Kidney (tissue), 14 donors: ENCODE data around the gene NRG3. TPM values are rescaled to one million over a fixed set of nuclear protein-coding genes. Genes with fewer than 3 reads are reported as not detected.

Source experiments
- DNase-seq, 5 donors: peaks; one replicate each; pipeline ENCODE4 v3.0.0-alpha.2; 2013 to 2020
- FAIRE-seq: peaks from 2 replicates; lab custom pipeline; 2012; peaks lifted over from hg19 to GRCh38; lab: Jason Lieb, UNC
- H3K27ac ChIP-seq, 2 donors: one replicate each; pipeline ENCODE4 v1.7.0; 2013; ENCODE audit warnings: low read depth in 2 of 2, low read length in 2 of 2, inconsistent platforms in 1 of 2
- H3K27me3 ChIP-seq: one replicate; pipeline ENCODE4 v1.7.1; 2013; ENCODE audit warnings: low read length, inconsistent platforms; ENCODE audit not compliant: control insufficient read depth, insufficient read depth
- H3K36me3 ChIP-seq, 3 donors: one replicate each; pipeline versions ENCODE4 v1.7.0 to v1.7.1; 2013; ENCODE audit warnings: low read length in 3 of 3, control low read depth in 1 of 3, inconsistent platforms in 1 of 3; ENCODE audit not compliant: insufficient read depth in 3 of 3, control insufficient read depth in 2 of 3
- H3K4me1 ChIP-seq, 3 donors: one replicate each; pipeline versions ENCODE4 v1.7.0 to v1.7.1; 2013; ENCODE audit warnings: low read length in 3 of 3, inconsistent platforms in 1 of 3, low read depth in 1 of 3; ENCODE audit not compliant: control insufficient read depth in 2 of 3, insufficient read depth in 2 of 3
- H3K4me3 ChIP-seq, 3 donors: one replicate each; pipeline versions ENCODE4 v1.7.0 to v1.8.1; 2013; ENCODE audit warnings: low read length in 3 of 3, control low read depth in 1 of 3, inconsistent platforms in 1 of 3
- H3K9ac ChIP-seq, 3 donors: one replicate each; pipeline versions ENCODE4 v1.7.0 to v1.7.1; 2013; ENCODE audit warnings: low read length in 3 of 3, control low read depth in 1 of 3, inconsistent platforms in 1 of 3
- H3K9me3 ChIP-seq, 3 donors: one replicate each; pipeline versions ENCODE4 v1.7.0 to v1.7.1; 2013; ENCODE audit warnings: low read length in 3 of 3, control low read depth in 1 of 3, inconsistent platforms in 1 of 3; ENCODE audit not compliant: control insufficient read depth in 2 of 3, insufficient read depth in 1 of 3
- intact Hi-C: fragments of 100-400 bp; cut with DNase I; formaldehyde crosslinking; loops from one replicate; pipeline ENCODE4 v1.11.1; 2022
- polyA plus RNA-seq: library from polyadenylated mRNA; stranded (reverse); fragments of 350-450 nt; fragmentation: Illumina TruSeq; extraction: RNeasy Lipid Tissue Mini Kit (QIAGEN cat#74804); gene quantifications from one replicate; pipeline ENCODE4 v1.2.3, GENCODE V29; 2014; ENCODE audit warnings: low read depth, low replicate concordance; ENCODE audit not compliant: insufficient read depth
- total RNA-seq: library from RNA; stranded (reverse); fragmentation: NEBNext Ultra II Directional; extraction: Animal tissue kit (Norgen Biotek cat#: 25700); gene quantifications from one replicate; pipeline ENCODE4 v1.2.1, GENCODE V29; 2021
- TF ChIP-seq, protein P1 (sequence below): IDR thresholded peaks from 3 replicates; pipeline ENCODE4 v1.5.1; 2012; ENCODE audit warnings: mild to moderate bottlenecking, moderate library complexity, borderline replicate concordance; ENCODE audit not compliant: insufficient read depth; ENCODE audit errors: extremely low read depth
- donor health status: control.
- donor health status: control.
- donor health status: control.
- donor health status: control.
- donor health status: control.
- donor health status: DM: yes; HTN: yes; CAD: no.
- donor health status: Normal renal cell carcinoma (clear cell type).

The NRG3 gene
- total and polyA plus RNA-seq, 2 donors from 2014 or later: 0.62 to 5.4 TPM

DNA sequence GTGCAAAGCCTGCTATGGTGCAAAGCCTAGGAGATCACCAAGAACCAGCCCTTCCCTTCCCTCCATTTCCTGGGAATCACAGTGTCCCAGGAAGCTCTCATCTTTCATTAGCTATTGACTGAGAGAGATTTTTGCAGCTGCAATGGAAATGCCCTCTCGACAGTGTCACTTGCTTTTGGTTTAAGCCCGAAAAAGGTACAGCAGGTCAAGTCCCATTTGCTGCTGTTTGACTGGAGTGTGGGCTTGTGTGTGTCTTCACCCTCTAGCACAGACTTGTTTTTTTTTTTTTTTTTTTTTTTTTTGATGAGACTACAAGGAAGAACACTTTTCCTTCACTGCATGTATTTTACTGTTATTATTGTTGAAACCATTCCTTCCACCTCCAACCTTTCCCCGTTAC is 36.3 kb downstream of the NRG3 start:
- Histone ChIP-seq H3K9ac (no peak overlapping the region), H3K27ac (no peak overlapping the region), H3K27me3 (no peaks in the 10 kb centered on the region), H3K4me1 (no peaks in the 10 kb centered on the region), H3K4me3 (no peak overlapping the region), H3K9me3 (no peaks in the 10 kb centered on the region), H3K36me3 (no peaks in the 10 kb centered on the region)
- DNase-seq: no peak
- TF ChIP-seq, protein P1, sequence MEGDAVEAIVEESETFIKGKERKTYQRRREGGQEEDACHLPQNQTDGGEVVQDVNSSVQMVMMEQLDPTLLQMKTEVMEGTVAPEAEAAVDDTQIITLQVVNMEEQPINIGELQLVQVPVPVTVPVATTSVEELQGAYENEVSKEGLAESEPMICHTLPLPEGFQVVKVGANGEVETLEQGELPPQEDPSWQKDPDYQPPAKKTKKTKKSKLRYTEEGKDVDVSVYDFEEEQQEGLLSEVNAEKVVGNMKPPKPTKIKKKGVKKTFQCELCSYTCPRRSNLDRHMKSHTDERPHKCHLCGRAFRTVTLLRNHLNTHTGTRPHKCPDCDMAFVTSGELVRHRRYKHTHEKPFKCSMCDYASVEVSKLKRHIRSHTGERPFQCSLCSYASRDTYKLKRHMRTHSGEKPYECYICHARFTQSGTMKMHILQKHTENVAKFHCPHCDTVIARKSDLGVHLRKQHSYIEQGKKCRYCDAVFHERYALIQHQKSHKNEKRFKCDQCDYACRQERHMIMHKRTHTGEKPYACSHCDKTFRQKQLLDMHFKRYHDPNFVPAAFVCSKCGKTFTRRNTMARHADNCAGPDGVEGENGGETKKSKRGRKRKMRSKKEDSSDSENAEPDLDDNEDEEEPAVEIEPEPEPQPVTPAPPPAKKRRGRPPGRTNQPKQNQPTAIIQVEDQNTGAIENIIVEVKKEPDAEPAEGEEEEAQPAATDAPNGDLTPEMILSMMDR: no peak
- intact Hi-C loops: no loop called here
- no peak for FAIRE-seq

DNA sequence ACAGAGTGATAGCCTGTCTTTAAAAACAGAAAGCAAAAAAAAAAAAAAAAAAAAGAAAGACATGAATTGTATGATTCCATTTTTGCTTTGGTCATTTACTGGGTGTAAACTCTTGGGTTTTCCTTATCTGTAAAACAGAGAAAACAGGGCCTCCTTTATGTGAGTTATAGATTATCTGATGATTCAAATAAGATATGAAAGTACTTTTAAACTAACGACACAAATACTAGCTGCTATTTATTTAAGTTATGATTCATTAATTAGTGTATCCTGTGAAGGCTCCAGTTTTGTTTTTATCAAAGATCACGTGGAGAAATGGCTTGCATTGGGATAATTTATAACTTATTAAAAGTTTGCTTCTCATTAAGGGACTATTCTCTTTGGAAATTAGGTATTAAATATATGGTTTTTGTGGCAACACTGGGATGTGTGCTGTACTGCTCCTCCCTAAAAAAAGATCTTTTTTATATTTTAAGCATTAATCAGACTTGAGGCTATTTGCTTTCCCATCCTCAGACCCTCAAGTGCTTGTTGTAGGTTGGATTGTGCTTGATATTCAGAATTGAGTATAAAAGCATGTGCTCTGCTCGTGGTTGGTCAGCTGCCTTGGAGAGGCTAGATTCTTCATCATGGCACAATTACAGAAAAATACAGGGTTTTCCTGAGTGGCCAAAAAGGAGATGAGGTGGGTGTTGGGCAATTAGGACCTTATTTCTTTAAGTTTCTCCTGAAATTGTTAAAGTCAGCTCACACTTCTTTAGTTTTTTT is 39.9 kb downstream of the NRG3 start:
- H3K9me3 ChIP-seq: no peaks in the 10 kb centered on the region
- no peak for FAIRE-seq
- TF ChIP-seq, protein P1: no peak
- H3K9ac ChIP-seq: no peak overlapping the region
- H3K4me3 ChIP-seq: no peak overlapping the region
- intact Hi-C loops: no loop called here
- no peak for DNase-seq
- no peak overlapping the region for H3K27ac ChIP-seq
- H3K36me3 ChIP-seq: no peaks in the 10 kb centered on the region
- H3K27me3 ChIP-seq: no peaks in the 10 kb centered on the region
- H3K4me1 ChIP-seq: no peaks in the 10 kb centered on the region

DNA sequence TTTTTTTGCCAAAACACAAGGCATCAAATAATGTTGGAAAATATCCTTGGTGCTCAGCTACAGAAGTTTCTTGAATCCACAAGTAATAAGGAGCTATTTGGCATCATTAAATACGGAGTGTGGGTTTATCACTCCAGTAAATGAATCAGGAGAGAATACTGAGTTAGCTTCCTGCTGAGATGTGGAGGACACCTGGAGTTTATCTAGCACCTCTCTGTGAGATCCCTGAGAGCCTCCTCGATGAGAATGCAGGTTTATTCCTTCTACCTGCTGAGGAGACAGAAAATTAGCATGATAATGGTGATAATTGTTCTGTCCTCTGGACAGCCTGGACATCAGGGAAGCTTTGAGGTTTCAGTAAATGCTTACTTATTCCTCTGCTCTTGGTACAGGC is 40.5 kb downstream of the NRG3 start:
- Histone ChIP-seq H3K27me3 (no peaks in the 10 kb centered on the region), H3K9me3 (no peaks in the 10 kb centered on the region), H3K9ac (no peak overlapping the region), H3K4me1 (no peaks in the 10 kb centered on the region), H3K27ac (no peak overlapping the region), H3K4me3 (no peak overlapping the region), H3K36me3 (no peaks in the 10 kb centered on the region)
- intact Hi-C loops: no loop called here
- TF ChIP-seq, protein P1: no peak
- DNase-seq (no peak), FAIRE-seq (no peak)
